IPS-18c (cell line): ENCODE measurements around the gene PGF.

Source experiments
- H3K4me3 ChIP-seq: 2 replicates; pipeline ENCODE4 v1.7.0; 2013; ENCODE audit warnings: low read depth, mild to moderate bottlenecking, low read length, moderate library complexity; ENCODE audit not compliant: insufficient read depth
- H3K9me3 ChIP-seq: one replicate; pipeline ENCODE4 v1.6.1; 2013; ENCODE audit warnings: mild to moderate bottlenecking, low read length, moderate library complexity; ENCODE audit not compliant: control insufficient read depth, insufficient read depth

Gene PGF

GRCh38 chr14:74980731-74981461 lies 25.5 kb upstream of the PGF start:
- Histone ChIP-seq H3K4me3 (no peak overlapping the region), H3K9me3 (peaks cover 2% of the 10 kb centered on the region)

GRCh38 chr14:74980398-74980730 lies 25.0 kb upstream of the PGF start:
- H3K9me3 ChIP-seq, result peaks cover 2% of the 10 kb centered on the region
- H3K4me3 ChIP-seq, result no peak overlapping the region

- H3K4me3 ChIP-seq, result no peak overlapping the region
- H3K9me3 ChIP-seq, result peaks cover 2% of the 10 kb centered on the region
These were observed 24.3 kb upstream of the PGF start for GRCh38 chr14:74979442-74980397.

- no peak overlapping the region for H3K4me3 ChIP-seq
- peaks cover 2% of the 10 kb centered on the region for H3K9me3 ChIP-seq
These were observed 23.6 kb upstream of the PGF start for GRCh38 chr14:74979029-74979428.

- no peak overlapping the region for H3K4me3 ChIP-seq
- peaks cover 2% of the 10 kb centered on the region for H3K9me3 ChIP-seq
These were observed 23.1 kb upstream of the PGF start for GRCh38 chr14:74978416-74978947.

- H3K9me3 ChIP-seq, result peaks cover 2% of the 10 kb centered on the region
- H3K4me3 ChIP-seq, result no peak overlapping the region
These were observed 22.5 kb upstream of the PGF start for GRCh38 chr14:74977901-74978385.

GRCh38 chr14:74977164-74977900 lies 21.9 kb upstream of the PGF start:
- Histone ChIP-seq H3K9me3 (peaks cover 2% of the 10 kb centered on the region), H3K4me3 (no peak overlapping the region)

- peaks cover 2% of the 10 kb centered on the region for H3K9me3 ChIP-seq
These were observed 21.1 kb upstream of the PGF start for GRCh38 chr14:74976264-74977113.

GRCh38 chr14:74975059-74975810 lies 19.8 kb upstream of the PGF start:
- no peak overlapping the region for H3K4me3 ChIP-seq
- H3K9me3 ChIP-seq, result peaks cover 2% of the 10 kb centered on the region

More at GRCh38 chr14:74976264-74977113, 21.1 kb upstream of the PGF start:
- no peak overlapping the region for H3K4me3 ChIP-seq

GRCh38 chr14:74974364-74975058 lies 19.1 kb upstream of the PGF start:
- Histone ChIP-seq H3K4me3 (no peak overlapping the region), H3K9me3 (peaks cover 2% of the 10 kb centered on the region)

- Histone ChIP-seq H3K4me3 (no peak overlapping the region), H3K9me3 (no peaks in the 10 kb centered on the region)
These were observed 18.5 kb upstream of the PGF start for GRCh38 chr14:74973905-74974363.

GRCh38 chr14:74973003-74973653 lies 17.7 kb upstream of the PGF start:
- Histone ChIP-seq H3K4me3 (no peak overlapping the region), H3K9me3 (no peaks in the 10 kb centered on the region)

- Histone ChIP-seq H3K4me3 (no peak overlapping the region), H3K9me3 (no peaks in the 10 kb centered on the region)
These were observed 13.4 kb upstream of the PGF start for GRCh38 chr14:74968811-74969210.

GRCh38 chr14:74965486-74966153 lies 10.2 kb upstream of the PGF start:
- Histone ChIP-seq H3K4me3 (no peak overlapping the region), H3K9me3 (no peaks in the 10 kb centered on the region)
